ENCODE results near the gene NEDD4L. TPM values are rescaled to one million over a fixed set of nuclear protein-coding genes. Genes with fewer than 3 reads are reported as not detected.

NEDD4L gene
- total and polyA plus RNA-seq, 2 experiments from 2014 or later, result 36.2 to 72.3 TPM

- no peak for TF ChIP-seq CTCF (conservative IDR thresholded peaks at IDR 0.05; ENCODE audit: low read depth in 2 of 2)
- TF ChIP-seq STAT1 (IDR thresholded peaks at IDR 0.05; ENCODE audit: unreplicated experiment), result no peak
- no peak for TF ChIP-seq ETS1 (IDR thresholded peaks at IDR 0.05)
Observed at GRCh38 chr18:58251416-58251815, 207.4 kb downstream of the NEDD4L start (continued).

- DNase-seq (ENCODE audit: low spot score) (no peak), ATAC-seq (no peak)
- no peaks in the 10 kb centered on the region for H3F3A ChIP-seq (replicated peaks; ENCODE audit: low read depth)
- H3K36me3 ChIP-seq (ENCODE audit: insufficient read depth), result no peaks in the 10 kb centered on the region
- peaks cover 57% of the 10 kb centered on the region for H3K4me1 Mint-ChIP-seq
- peak overlapping the region; percentile 31; the same call in 1 of the 2 replicates for H3K4me2 ChIP-seq
- H3K27ac ChIP-seq (ENCODE audit: low read depth), result no peak overlapping the region
- H3K27ac Mint-ChIP-seq, result no peak overlapping the region
- peaks cover 9% of the 10 kb centered on the region for H3K27me3 Mint-ChIP-seq (ENCODE audit: insufficient read depth, low read depth, poor library complexity)
- no peak overlapping the region for H2AFZ ChIP-seq
- H3K4me3 ChIP-seq, result no peak overlapping the region
- no peaks in the 10 kb centered on the region for H3K9me3 Mint-ChIP-seq
- H4K20me1 ChIP-seq (replicated peaks; ENCODE audit: insufficient read depth), result peaks cover 2% of the 10 kb centered on the region; the same call in 1 of the 2 replicates
- no peaks in the 10 kb centered on the region for H3K9me2 ChIP-seq (ENCODE audit: insufficient read depth)
- peaks cover 29% of the 10 kb centered on the region for H3K79me2 ChIP-seq (replicated peaks; ENCODE audit: insufficient read depth)
- peaks cover 44% of the 10 kb centered on the region for H3K4me1 ChIP-seq (ENCODE audit: insufficient read depth)
- H3K36me3 Mint-ChIP-seq (ENCODE audit: low read depth), result peaks cover 11% of the 10 kb centered on the region; the same call in 2 of the 3 replicates
- H3K4me3 Mint-ChIP-seq, result no peak overlapping the region
- no peaks in the 10 kb centered on the region for H3K27me3 ChIP-seq (ENCODE audit: insufficient read depth)
- TF ChIP-seq ZNF114 (CRISPR knock-in tag; IDR thresholded peaks at IDR 0.05), result no peak
- no peak for TF ChIP-seq ZNF462 (CRISPR knock-in tag; IDR thresholded peaks at IDR 0.05)
- no peak for TF ChIP-seq NANOG (IDR thresholded peaks at IDR 0.05; ENCODE audit: borderline replicate concordance)
- no peak for TF ChIP-seq ETS1 (IDR thresholded peaks at IDR 0.05)
- TF ChIP-seq ZNF331 (CRISPR knock-in tag; IDR thresholded peaks at IDR 0.05; ENCODE audit: low read depth), result no peak
- TF ChIP-seq CTCF (conservative IDR thresholded peaks at IDR 0.05; ENCODE audit: low read depth in 2 of 2), result no peak
- TF ChIP-seq POLR2AphosphoS5 (IDR thresholded peaks at IDR 0.05; ENCODE audit: low read depth), result no peak
- TF ChIP-seq EZH2 (IDR thresholded peaks at IDR 0.05; ENCODE audit: low read depth, unreplicated experiment), result no peak
- no peak for TF ChIP-seq CREB1 (CRISPR knock-in tag; IDR thresholded peaks at IDR 0.05; ENCODE audit: low read depth)
- no peak for TF ChIP-seq STAT1 (IDR thresholded peaks at IDR 0.05; ENCODE audit: unreplicated experiment)
- no peak for TF ChIP-seq JUNB (IDR thresholded peaks at IDR 0.05; ENCODE audit: unreplicated experiment)
Observed at GRCh38 chr18:58252166-58252565, 208.1 kb downstream of the NEDD4L start.
